ENCODE data around the gene CACNA1G. TPM values are rescaled to one million over a fixed set of nuclear protein-coding genes. Genes with fewer than 3 reads are reported as not detected.

Gene CACNA1G
- total RNA-seq, 1 donor from 2014 or later, result 29.0 TPM

DNA sequence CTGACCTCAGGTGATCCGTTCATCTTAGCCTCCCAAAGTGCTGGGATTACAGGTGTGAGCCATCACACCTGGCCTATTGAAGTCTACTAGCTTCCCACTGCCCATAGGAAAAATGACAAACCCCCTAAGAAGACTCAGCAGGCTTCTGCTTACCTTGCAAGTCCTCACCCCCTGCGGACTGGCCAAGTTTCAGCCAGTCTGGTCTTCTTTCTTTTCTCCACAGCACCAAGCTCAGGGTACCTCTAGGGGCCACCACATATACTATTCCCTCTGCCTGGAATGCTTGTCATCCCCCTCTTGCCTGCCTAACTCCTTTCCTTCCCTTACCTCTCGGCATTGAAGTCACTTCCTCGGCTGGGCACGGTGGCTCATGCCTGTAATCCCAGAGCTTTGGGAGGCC, 105.3 kb downstream of the CACNA1G start:
- Mint-ChIP-seq H3K4me3 (no peak overlapping the region), H3K4me1 (peaks cover 14% of the 10 kb centered on the region), H3K36me3 (no peaks in the 10 kb centered on the region), H3K27me3 (ENCODE audit: low read depth) (no peaks in the 10 kb centered on the region), H3K27ac (no peak overlapping the region), H3K9me3 (no peaks in the 10 kb centered on the region)
- TF ChIP-seq, protein P1, sequence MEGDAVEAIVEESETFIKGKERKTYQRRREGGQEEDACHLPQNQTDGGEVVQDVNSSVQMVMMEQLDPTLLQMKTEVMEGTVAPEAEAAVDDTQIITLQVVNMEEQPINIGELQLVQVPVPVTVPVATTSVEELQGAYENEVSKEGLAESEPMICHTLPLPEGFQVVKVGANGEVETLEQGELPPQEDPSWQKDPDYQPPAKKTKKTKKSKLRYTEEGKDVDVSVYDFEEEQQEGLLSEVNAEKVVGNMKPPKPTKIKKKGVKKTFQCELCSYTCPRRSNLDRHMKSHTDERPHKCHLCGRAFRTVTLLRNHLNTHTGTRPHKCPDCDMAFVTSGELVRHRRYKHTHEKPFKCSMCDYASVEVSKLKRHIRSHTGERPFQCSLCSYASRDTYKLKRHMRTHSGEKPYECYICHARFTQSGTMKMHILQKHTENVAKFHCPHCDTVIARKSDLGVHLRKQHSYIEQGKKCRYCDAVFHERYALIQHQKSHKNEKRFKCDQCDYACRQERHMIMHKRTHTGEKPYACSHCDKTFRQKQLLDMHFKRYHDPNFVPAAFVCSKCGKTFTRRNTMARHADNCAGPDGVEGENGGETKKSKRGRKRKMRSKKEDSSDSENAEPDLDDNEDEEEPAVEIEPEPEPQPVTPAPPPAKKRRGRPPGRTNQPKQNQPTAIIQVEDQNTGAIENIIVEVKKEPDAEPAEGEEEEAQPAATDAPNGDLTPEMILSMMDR (IDR thresholded peaks at IDR 0.05; ENCODE audit: unreplicated experiment), result no peak
- no peak for DNase-seq (ENCODE audit: low spot score in 2 of 2, unreplicated experiment in 2 of 2)

DNA sequence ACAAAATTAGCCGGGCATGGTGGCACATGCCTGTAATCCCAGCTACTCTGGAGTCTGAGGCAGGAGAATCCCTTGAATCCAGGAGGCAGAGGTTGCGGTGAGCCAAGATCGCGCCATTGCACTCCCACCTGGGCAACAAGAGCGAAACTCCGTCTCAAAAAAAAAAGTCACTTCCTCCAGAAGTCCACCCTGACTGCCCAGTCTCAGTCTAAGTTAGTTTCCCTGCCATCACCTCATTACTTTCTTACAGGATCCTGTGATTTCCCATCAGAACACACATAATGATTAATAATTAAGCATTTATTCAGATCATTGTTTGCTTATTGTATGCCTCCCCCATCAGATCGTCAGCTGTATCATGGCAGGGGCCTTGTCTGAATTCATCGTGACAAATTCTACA, 105.8 kb downstream of the CACNA1G start:
- no peak overlapping the region for H3K27ac Mint-ChIP-seq

DNA sequence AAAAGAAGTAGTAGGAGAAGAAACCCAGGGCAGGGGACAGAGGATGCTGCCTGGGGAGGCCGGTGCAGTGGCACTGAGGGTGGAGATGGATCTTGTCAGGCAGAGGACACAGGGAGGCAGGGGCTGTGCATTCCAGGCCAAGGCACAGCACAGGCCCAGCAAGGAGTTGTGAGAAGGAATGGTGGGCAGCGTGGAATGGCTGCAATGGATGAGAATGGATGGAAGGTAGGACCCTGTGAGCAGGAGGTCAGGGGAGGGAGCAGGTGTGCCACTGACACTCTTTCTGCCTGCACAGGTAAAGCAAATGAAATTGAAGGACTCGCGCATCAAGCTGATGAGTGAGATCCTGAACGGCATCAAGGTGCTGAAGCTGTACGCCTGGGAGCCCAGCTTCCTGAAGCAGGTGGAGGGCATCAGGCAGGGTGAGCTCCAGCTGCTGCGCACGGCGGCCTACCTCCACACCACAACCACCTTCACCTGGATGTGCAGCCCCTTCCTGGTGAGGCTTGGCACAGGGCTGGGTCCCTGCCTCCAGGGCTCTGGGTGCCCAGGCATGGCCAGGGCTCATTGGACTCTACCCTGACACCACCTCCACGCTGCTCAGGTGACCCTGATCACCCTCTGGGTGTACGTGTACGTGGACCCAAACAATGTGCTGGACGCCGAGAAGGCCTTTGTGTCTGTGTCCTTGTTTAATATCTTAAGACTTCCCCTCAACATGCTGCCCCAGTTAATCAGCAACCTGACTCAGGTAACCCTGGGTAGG, 106.9 kb downstream of the CACNA1G start:
- Mint-ChIP-seq H3K9me3 (no peaks in the 10 kb centered on the region), H3K4me3 (no peak overlapping the region), H3K27ac (no peak overlapping the region), H3K36me3 (no peaks in the 10 kb centered on the region), H3K4me1 (peaks cover 10% of the 10 kb centered on the region), H3K27me3 (ENCODE audit: low read depth) (no peaks in the 10 kb centered on the region)
- TF ChIP-seq, protein P1 (IDR thresholded peaks at IDR 0.05; ENCODE audit: unreplicated experiment), result no peak
- no peak for DNase-seq (ENCODE audit: low spot score in 2 of 2, unreplicated experiment in 2 of 2)

More for the DNA sequence above, 105.8 kb downstream of the CACNA1G start:
- Mint-ChIP-seq H3K27me3 (ENCODE audit: low read depth) (no peaks in the 10 kb centered on the region), H3K9me3 (no peaks in the 10 kb centered on the region), H3K4me3 (no peak overlapping the region), H3K36me3 (no peaks in the 10 kb centered on the region), H3K4me1 (peaks cover 13% of the 10 kb centered on the region)
- DNase-seq (ENCODE audit: low spot score in 2 of 2, unreplicated experiment in 2 of 2), result no peak
- TF ChIP-seq, protein P1 (IDR thresholded peaks at IDR 0.05; ENCODE audit: unreplicated experiment), result no peak

DNA sequence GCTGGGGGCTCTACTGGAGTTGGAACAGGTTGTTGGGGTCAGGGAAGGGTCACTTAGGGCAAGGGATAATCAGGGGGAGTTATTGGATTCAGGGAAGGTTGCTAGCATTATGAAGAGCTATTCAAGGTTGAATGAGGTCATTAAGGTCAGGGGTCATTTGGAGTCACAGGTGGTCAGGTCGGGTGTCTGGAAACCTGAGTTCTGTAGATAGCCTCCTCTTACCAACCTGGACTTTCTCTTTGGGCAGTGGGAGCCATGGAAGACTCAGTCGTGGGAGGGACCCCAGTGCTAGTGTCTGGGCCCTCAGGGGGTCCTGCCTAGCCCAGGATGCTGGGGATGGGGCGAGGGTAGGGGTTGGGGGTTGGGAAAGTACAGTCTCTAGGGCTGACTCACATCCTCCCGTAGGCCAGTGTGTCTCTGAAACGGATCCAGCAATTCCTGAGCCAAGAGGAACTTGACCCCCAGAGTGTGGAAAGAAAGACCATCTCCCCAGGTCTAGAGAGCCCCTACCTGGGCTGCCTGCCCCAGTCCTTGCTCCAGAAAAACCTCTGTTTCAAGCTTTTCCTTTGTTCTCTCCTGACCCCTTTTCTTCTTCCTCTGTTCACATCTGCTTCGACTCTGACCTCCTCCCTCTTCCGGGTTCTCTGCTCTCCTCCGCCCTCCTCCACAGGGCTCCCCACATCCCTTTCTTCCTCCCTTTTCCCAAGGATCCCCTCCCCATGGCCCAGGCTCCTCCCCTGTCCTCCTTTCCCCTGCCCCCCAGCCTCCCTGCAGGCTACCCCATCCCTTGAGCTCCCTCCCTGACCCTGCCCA, 107.7 kb downstream of the CACNA1G start:
- no peaks in the 10 kb centered on the region for H3K36me3 Mint-ChIP-seq
- H3K9me3 Mint-ChIP-seq, result no peaks in the 10 kb centered on the region
- no peak overlapping the region for H3K27ac Mint-ChIP-seq
- H3K27me3 Mint-ChIP-seq (ENCODE audit: low read depth), result no peaks in the 10 kb centered on the region
- no peak for DNase-seq (ENCODE audit: low spot score in 2 of 2, unreplicated experiment in 2 of 2)
- TF ChIP-seq, protein P1 (IDR thresholded peaks at IDR 0.05; ENCODE audit: unreplicated experiment), result no peak
- H3K4me1 Mint-ChIP-seq, result peaks cover 10% of the 10 kb centered on the region
- H3K4me3 Mint-ChIP-seq, result no peak overlapping the region

DNA sequence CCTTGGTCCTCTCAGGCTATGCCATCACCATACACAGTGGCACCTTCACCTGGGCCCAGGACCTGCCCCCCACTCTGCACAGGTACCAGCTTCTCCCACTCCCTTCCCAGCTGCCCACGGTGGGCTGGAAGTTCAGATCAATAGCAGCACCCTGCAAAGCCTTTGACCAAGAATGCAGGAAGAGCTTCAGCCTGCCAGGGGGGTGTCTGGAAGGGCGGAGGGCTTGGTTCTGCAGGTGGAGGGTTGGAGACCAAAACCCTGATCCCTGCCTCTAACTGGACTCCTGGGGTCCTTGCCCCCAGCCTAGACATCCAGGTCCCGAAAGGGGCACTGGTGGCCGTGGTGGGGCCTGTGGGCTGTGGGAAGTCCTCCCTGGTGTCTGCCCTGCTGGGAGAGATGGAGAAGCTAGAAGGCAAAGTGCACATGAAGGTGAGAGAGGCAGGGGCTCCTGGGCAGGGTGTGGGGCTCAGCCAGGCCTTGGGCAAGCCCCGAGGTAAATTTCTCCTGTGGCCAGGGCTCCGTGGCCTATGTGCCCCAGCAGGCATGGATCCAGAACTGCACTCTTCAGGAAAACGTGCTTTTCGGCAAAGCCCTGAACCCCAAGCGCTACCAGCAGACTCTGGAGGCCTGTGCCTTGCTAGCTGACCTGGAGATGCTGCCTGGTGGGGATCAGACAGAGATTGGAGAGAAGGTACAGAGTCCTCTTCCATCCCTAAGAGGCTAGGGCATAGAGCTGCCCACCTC, 108.5 kb downstream of the CACNA1G start:
- TF ChIP-seq, protein P1 (IDR thresholded peaks at IDR 0.05; ENCODE audit: unreplicated experiment), result no peak
- Mint-ChIP-seq H3K27me3 (ENCODE audit: low read depth) (no peaks in the 10 kb centered on the region), H3K36me3 (no peaks in the 10 kb centered on the region), H3K4me3 (no peak overlapping the region), H3K4me1 (peaks cover 10% of the 10 kb centered on the region), H3K9me3 (no peaks in the 10 kb centered on the region), H3K27ac (no peak overlapping the region)
- DNase-seq (ENCODE audit: low spot score in 2 of 2, unreplicated experiment in 2 of 2), result no peak

Measured in mesothelial cell of epicardium (in vitro differentiated cells).